ENCODE data around the gene DBI. TPM values are rescaled to one million over a fixed set of nuclear protein-coding genes. Genes with fewer than 3 reads are reported as not detected.

DBI gene
- total and polyA plus RNA-seq, 2 donors (not counting 1 experiment from before 2014, with no cell fraction given), result 45.2 to 69.4 TPM

DNA sequence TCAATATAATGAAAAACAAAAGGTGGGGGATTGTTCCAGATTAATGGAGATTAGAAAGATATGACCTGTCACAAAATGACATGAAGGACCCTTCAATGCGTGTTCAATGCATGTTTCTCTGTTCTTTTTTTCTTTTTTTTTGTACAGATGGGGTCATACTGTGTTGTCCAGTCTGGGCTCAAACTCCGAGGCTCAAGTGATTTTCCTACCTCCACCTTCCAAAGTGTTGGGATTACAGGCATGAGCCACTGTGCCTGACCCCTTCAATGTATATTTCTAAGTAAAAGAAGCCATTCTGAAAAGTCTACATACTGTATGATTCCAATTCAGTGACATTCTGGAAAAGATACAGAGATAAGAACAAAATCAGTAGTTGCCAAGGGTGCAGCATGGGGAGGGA, 32.9 kb upstream of the DBI start:
- POLR2A ChIA-PET, result no interaction called here
- H2AFZ ChIP-seq (ENCODE audit: insufficient read depth, low read depth, low read length, poor library complexity, severe bottlenecking), result no peak overlapping the region
- intact Hi-C loops (cut with micrococcal nuclease), result no loop called here

DNA sequence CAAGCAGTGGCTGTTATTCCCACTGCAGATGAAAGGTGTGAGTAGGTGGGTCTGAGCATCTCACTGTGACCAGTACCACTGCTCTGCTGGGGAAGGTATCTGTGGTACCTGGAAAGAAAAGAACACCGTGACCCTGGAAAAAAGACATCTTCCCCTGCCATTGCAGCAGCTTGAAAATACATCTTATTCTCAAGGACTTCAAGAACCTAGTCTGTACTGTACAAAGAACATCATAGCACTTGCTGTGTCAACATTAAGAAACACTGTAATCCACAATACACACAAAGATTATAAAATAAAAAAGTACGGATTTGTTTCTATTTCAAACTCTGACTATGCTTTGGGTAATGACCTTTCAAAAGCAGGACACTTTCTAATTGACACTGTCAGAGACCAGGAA, 29.0 kb upstream of the DBI start:
- ChIA-PET CTCF (no interaction called here), POLR2A (no interaction called here)
- ATAC-seq (ENCODE audit: low read depth) (no peak), DNase-seq (no peak)
- no peak overlapping the region for H2AFZ ChIP-seq (ENCODE audit: insufficient read depth, low read depth, low read length, poor library complexity, severe bottlenecking)
- no peak overlapping the region for H3K4me3 Mint-ChIP-seq
- WGBS (ENCODE audit: insufficient coverage), result no CpG with 5 or more reads among the region's 2 CpGs
- peaks cover 5% of the 10 kb centered on the region for H3K79me2 ChIP-seq (ENCODE audit: control insufficient read depth, insufficient read depth, low read length)
- H3K9me3 Mint-ChIP-seq (ENCODE audit: insufficient read depth), result no peaks in the 10 kb centered on the region
- peaks cover 23% of the 10 kb centered on the region for H3K4me1 Mint-ChIP-seq
- peaks cover 0 to 3% of the 10 kb centered on the region in 2 experiments for H3K36me3 ChIP-seq (replicated peaks in 1 of 2; ENCODE audit: control extremely low read depth in 1 of 2, control insufficient read depth in 1 of 2, extremely low read depth in 1 of 2, insufficient read depth in 2 of 2, low read length in 1 of 2)
- peak overlapping the region; percentile 54 to 62 for H3K27ac ChIP-seq (ENCODE audit: low read length in 2 of 2)
- TF ChIP-seq, protein P1, sequence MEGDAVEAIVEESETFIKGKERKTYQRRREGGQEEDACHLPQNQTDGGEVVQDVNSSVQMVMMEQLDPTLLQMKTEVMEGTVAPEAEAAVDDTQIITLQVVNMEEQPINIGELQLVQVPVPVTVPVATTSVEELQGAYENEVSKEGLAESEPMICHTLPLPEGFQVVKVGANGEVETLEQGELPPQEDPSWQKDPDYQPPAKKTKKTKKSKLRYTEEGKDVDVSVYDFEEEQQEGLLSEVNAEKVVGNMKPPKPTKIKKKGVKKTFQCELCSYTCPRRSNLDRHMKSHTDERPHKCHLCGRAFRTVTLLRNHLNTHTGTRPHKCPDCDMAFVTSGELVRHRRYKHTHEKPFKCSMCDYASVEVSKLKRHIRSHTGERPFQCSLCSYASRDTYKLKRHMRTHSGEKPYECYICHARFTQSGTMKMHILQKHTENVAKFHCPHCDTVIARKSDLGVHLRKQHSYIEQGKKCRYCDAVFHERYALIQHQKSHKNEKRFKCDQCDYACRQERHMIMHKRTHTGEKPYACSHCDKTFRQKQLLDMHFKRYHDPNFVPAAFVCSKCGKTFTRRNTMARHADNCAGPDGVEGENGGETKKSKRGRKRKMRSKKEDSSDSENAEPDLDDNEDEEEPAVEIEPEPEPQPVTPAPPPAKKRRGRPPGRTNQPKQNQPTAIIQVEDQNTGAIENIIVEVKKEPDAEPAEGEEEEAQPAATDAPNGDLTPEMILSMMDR (IDR thresholded peaks at IDR 0.05), result no peak
- no peak for TF ChIP-seq EZH2 (IDR thresholded peaks at IDR 0.05; ENCODE audit: borderline replicate concordance, insufficient read depth, low read depth, low read length, poor library complexity, severe bottlenecking)
- H3K4me2 ChIP-seq (replicated peaks; ENCODE audit: low read depth, low read length, poor library complexity, severe bottlenecking), result peak overlapping the region; percentile 54
- H3K27me3 ChIP-seq (replicated peaks in 1 of 4; ENCODE audit: control extremely low read depth in 1 of 4, control insufficient read depth in 3 of 4, insufficient read depth in 4 of 4, low read length in 3 of 4), result no peaks in the 10 kb centered on the region
- peaks cover 28 to 29% of the 10 kb centered on the region in 2 donors for H3K4me1 ChIP-seq (ENCODE audit: control insufficient read depth in 2 of 2, insufficient read depth in 2 of 2, low read length in 2 of 2)
- H3K4me3 ChIP-seq (ENCODE audit: control extremely low read depth in 1 of 5, extremely low read depth in 1 of 5, insufficient read depth in 1 of 5, low read depth in 2 of 5, low read length in 4 of 5), result no peak overlapping the region
- no peaks in the 10 kb centered on the region for H3K27me3 Mint-ChIP-seq
- H3K27ac Mint-ChIP-seq, result no peak overlapping the region
- H3K9me3 ChIP-seq (ENCODE audit: control extremely low read depth in 1 of 3, control insufficient read depth in 2 of 3, insufficient read depth in 1 of 3, low read length in 2 of 3), result no peaks in the 10 kb centered on the region
- H3K9ac ChIP-seq (ENCODE audit: low read length), result no peak overlapping the region
- H4K20me1 ChIP-seq (ENCODE audit: control insufficient read depth, insufficient read depth, low read length, poor library complexity, severe bottlenecking), result no peaks in the 10 kb centered on the region
- intact Hi-C loops (cut with micrococcal nuclease), result no loop called here

More for the DNA sequence above, 32.9 kb upstream of the DBI start:
- no peak overlapping the region for H3K27ac Mint-ChIP-seq
- ATAC-seq (ENCODE audit: low read depth) (no peak), DNase-seq (no peak)
- CTCF ChIA-PET, result no interaction called here
- no peak overlapping the region for H3K4me2 ChIP-seq (replicated peaks; ENCODE audit: low read depth, low read length, poor library complexity, severe bottlenecking)
- no peaks in the 10 kb centered on the region for H3K9me3 Mint-ChIP-seq (ENCODE audit: insufficient read depth)
- H3K36me3 ChIP-seq (replicated peaks in 1 of 2; ENCODE audit: control extremely low read depth in 1 of 2, control insufficient read depth in 1 of 2, extremely low read depth in 1 of 2, insufficient read depth in 2 of 2, low read length in 1 of 2), result peaks cover 0 to 3% of the 10 kb centered on the region in 2 experiments
- H3K9me3 ChIP-seq (ENCODE audit: control extremely low read depth in 1 of 3, control insufficient read depth in 2 of 3, insufficient read depth in 1 of 3, low read length in 2 of 3), result no peaks in the 10 kb centered on the region
- H4K20me1 ChIP-seq (ENCODE audit: control insufficient read depth, insufficient read depth, low read length, poor library complexity, severe bottlenecking), result no peaks in the 10 kb centered on the region
- no peak overlapping the region for H3K4me3 Mint-ChIP-seq
- H3K27ac ChIP-seq (ENCODE audit: low read length in 2 of 2), result no peak overlapping the region
- H3K27me3 Mint-ChIP-seq, result no peaks in the 10 kb centered on the region
- TF ChIP-seq, protein P1 (IDR thresholded peaks at IDR 0.05), result no peak
- no peak for TF ChIP-seq EZH2 (IDR thresholded peaks at IDR 0.05; ENCODE audit: borderline replicate concordance, insufficient read depth, low read depth, low read length, poor library complexity, severe bottlenecking)
- H3K4me1 ChIP-seq (ENCODE audit: control insufficient read depth in 2 of 2, insufficient read depth in 2 of 2, low read length in 2 of 2), result peaks cover 14% of the 10 kb centered on the region in 2 donors
- H3K27me3 ChIP-seq (replicated peaks in 1 of 4; ENCODE audit: control extremely low read depth in 1 of 4, control insufficient read depth in 3 of 4, insufficient read depth in 4 of 4, low read length in 3 of 4), result no peaks in the 10 kb centered on the region
- no CpG with 5 or more reads among the region's 2 CpGs for WGBS (ENCODE audit: insufficient coverage)
- peaks cover 11% of the 10 kb centered on the region for H3K4me1 Mint-ChIP-seq
- no peaks in the 10 kb centered on the region for H3K79me2 ChIP-seq (ENCODE audit: control insufficient read depth, insufficient read depth, low read length)
- no peak overlapping the region for H3K4me3 ChIP-seq (ENCODE audit: control extremely low read depth in 1 of 5, extremely low read depth in 1 of 5, insufficient read depth in 1 of 5, low read depth in 2 of 5, low read length in 4 of 5)
- H3K9ac ChIP-seq (ENCODE audit: low read length), result no peak overlapping the region
